HepG2 (cell line): ENCODE results near the gene SDC4. TPM values are rescaled to one million over a fixed set of nuclear protein-coding genes. Genes with fewer than 3 reads are reported as not detected.

Experiments used
- ARNT ChIP-seq: fragments of 450-650 bp; IDR thresholded peaks from 2 replicates; pipeline ENCODE4 v1.6.1; 2017
- BCL6 ChIP-seq: IDR thresholded peaks from 2 replicates; pipeline ENCODE4 v1.6.1; 2016; ENCODE audit warnings: missing genetic modification reagents, missing compliant biosample characterization
- EEA1 ChIP-seq: sonication (generic); formaldehyde crosslinking; IDR thresholded peaks from 2 replicates; pipeline ENCODE4 v1.5.1; 2020; ENCODE audit warnings: mild to moderate bottlenecking, missing genetic modification reagents, borderline replicate concordance
- HIC2 ChIP-seq: sonication (generic); formaldehyde crosslinking; IDR thresholded peaks from 2 replicates; pipeline ENCODE4 v1.9.0; 2022; ENCODE audit warnings: low read depth, missing genetic modification reagents
- HNRNPL ChIP-seq: fragments of 200-400 bp; formaldehyde crosslinking; IDR thresholded peaks from 2 replicates; pipeline ENCODE4 v1.6.1; 2017; ENCODE audit warnings: mild to moderate bottlenecking, low read depth, low read length
- KMT2B ChIP-seq: IDR thresholded peaks from 2 replicates; pipeline ENCODE4 v1.6.1; 2016; ENCODE audit warnings: missing genetic modification reagents, missing compliant biosample characterization
- MIXL1 ChIP-seq: IDR thresholded peaks from 2 replicates; pipeline ENCODE4 v1.6.1; 2016
- NR2F6 ChIP-seq, 2 experiments: IDR thresholded peaks; 2 replicates each; pipeline ENCODE4 v1.6.1; 2016; ENCODE audit warnings: antibody characterized with exemption in 1 of 2, mild to moderate bottlenecking in 1 of 2
- PHF21A ChIP-seq: sonication (generic); formaldehyde crosslinking; IDR thresholded peaks from 2 replicates; pipeline ENCODE4 v1.5.0; 2020; ENCODE audit warnings: mild to moderate bottlenecking, missing genetic modification reagents
- SATB2 ChIP-seq: sonication (generic); formaldehyde crosslinking; IDR thresholded peaks from 2 replicates; pipeline ENCODE4 v1.5.0; 2020; ENCODE audit warnings: missing genetic modification reagents
- ZFP36L1 ChIP-seq: sonication (generic); formaldehyde crosslinking; IDR thresholded peaks from 2 replicates; pipeline ENCODE4 v1.8.0; 2022; ENCODE audit warnings: mild to moderate bottlenecking, missing genetic modification reagents, moderate library complexity
- ZMYM2 ChIP-seq: sonication (generic); formaldehyde crosslinking; IDR thresholded peaks from 2 replicates; pipeline ENCODE4 v1.8.0; 2022; ENCODE audit warnings: mild to moderate bottlenecking, missing genetic modification reagents
- ZNF101 ChIP-seq: sonication (generic); formaldehyde crosslinking; IDR thresholded peaks from 2 replicates; pipeline ENCODE4 v1.4.0; 2020; ENCODE audit warnings: mild to moderate bottlenecking, low read depth, missing genetic modification reagents, borderline replicate concordance
- ZNF614 ChIP-seq: IDR thresholded peaks from 2 replicates; pipeline ENCODE4 v1.6.1; 2018; ENCODE audit warnings: missing biosample characterization, missing genetic modification reagents, inconsistent platforms, borderline replicate concordance
- polyA plus RNA-seq, 8 experiments: library from polyadenylated mRNA; depleted of rRNA in 3 of 8; stranded (reverse) in 7 of 8; unstranded in 1 of 8; fragments of >200 nt; fragmentation: Illumina TruSeq in 4 of 8; extraction: Trizol in 4 of 8; gene quantifications; 2 replicates each; pipeline versions ENCODE4 v1.2.1 to v1.2.3, GENCODE V29; 2011 to 2016; ENCODE audit warnings: low read depth in 4 of 8, missing spikeins in 1 of 8, mixed read lengths in 1 of 8; ENCODE audit not compliant: insufficient read depth in 1 of 8
- total RNA-seq, 5 experiments: library from RNA; depleted of rRNA; stranded (reverse); fragments of >200 nt; fragmentation: Illumina TruSeq; extraction: Trizol; gene quantifications; 2 replicates each; pipeline ENCODE4 v1.2.3, GENCODE V29; 2016; ENCODE audit warnings: low read depth in 1 of 5

SDC4 gene
- total and polyA plus RNA-seq, 2 of the 13 experiments (the other 11 are each of a cell fraction or from before 2014, with no cell fraction given): 49.0 to 65.1 TPM

- 0 out of 2 replicates have a peak, but pooled peaks have one; percentile 1 for TF ChIP-seq PHF21A
- TF ChIP-seq HIC2 (CRISPR knock-in tag): no peak
- no peak for TF ChIP-seq ZMYM2
- TF ChIP-seq NR2F6 (IDR thresholded peaks at IDR 0.05): peak; percentile 47; the same call in 1 of the 2 replicates
- TF ChIP-seq NR2F6 (CRISPR knock-in tag; IDR thresholded peaks at IDR 0.05): peak; percentile 60
- TF ChIP-seq ARNT: no peak
- TF ChIP-seq KMT2B (CRISPR knock-in tag): 0 out of 2 replicates have a peak, but pooled peaks have one; percentile 29
- TF ChIP-seq EEA1: no peak
- no peak for TF ChIP-seq SATB2
- peak; percentile 45; the same call in 1 of the 2 replicates for TF ChIP-seq MIXL1 (CRISPR knock-in tag)
- no peak for TF ChIP-seq ZNF101 (CRISPR knock-in tag)
- TF ChIP-seq BCL6 (CRISPR knock-in tag): 0 out of 2 replicates have a peak, but pooled peaks have one; percentile 12
- no peak for TF ChIP-seq ZFP36L1 (CRISPR knock-in tag)
- TF ChIP-seq HNRNPL: no peak
- 0 out of 2 replicates have a peak, but pooled peaks have one; percentile 25 for TF ChIP-seq ZNF614 (CRISPR knock-in tag)
Measured at GRCh38 chr20:45345104-45345936, 2.9 kb downstream of the SDC4 start (continued).
